ENCODE measurements around the gene SPTLC1. TPM values are rescaled to one million over a fixed set of nuclear protein-coding genes. Genes with fewer than 3 reads are reported as not detected.
A peak's percentile ranks its signal among the peaks of the same experiment; 100 is the strongest.

Gene SPTLC1
- total and polyA plus RNA-seq, 2 of the 13 experiments (the other 11 are each of a cell fraction or from before 2014, with no cell fraction given), result 56.2 to 72.5 TPM

DNA sequence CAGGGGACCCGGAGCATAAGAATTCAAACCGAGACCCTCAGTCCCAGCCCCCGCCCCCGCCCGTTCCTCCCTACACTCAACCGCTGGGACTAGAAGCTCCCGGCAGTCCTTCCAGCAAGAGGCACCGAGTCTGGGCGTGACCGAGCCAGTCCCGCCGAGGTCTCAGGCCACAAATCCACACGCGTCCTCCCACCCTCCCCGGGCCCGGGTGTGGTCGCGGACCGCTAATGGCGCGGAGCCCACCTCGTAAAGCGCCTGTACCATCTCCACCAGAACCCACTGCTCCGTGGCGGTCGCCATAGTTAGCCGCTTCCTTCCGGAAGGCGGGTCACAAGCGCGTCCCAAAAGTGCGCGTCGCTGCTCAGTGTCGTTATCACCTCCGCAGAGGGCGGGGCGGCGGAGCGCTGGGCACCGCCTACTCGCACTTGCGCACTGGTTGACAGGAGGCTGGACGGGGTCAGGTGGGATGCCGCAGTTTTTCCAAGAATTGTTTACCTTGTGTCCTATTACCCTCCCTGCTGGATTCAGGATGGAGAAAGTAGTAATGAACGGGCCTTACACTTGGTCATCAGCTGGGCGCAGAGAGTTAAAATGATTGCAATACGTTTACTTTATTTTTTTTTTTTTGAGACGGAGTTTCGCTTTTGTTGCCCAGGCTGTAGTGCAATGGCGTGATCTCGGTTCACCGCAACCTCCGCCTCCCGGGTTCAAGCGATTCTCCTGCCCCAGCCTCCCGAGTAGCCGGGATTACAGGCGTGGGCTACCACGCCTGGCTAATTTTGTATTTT, at the start of gene SPTLC1 (continued):
- TF ChIP-seq, protein P1, sequence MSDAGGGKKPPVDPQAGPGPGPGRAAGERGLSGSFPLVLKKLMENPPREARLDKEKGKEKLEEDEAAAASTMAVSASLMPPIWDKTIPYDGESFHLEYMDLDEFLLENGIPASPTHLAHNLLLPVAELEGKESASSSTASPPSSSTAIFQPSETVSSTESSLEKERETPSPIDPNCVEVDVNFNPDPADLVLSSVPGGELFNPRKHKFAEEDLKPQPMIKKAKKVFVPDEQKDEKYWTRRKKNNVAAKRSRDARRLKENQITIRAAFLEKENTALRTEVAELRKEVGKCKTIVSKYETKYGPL (CRISPR knock-in tag; IDR thresholded peaks at IDR 0.05), result no peak
- no peak for TF ChIP-seq CBX2 (IDR thresholded peaks at IDR 0.05; ENCODE audit: low read depth, low read length)
- TF ChIP-seq CBX2 (CRISPR knock-in tag; IDR thresholded peaks at IDR 0.05; ENCODE audit: low read depth), result no peak
- TF ChIP-seq SP2 (CRISPR knock-in tag; IDR thresholded peaks at IDR 0.05), result peak; percentile 83
- TF ChIP-seq, protein P2, sequence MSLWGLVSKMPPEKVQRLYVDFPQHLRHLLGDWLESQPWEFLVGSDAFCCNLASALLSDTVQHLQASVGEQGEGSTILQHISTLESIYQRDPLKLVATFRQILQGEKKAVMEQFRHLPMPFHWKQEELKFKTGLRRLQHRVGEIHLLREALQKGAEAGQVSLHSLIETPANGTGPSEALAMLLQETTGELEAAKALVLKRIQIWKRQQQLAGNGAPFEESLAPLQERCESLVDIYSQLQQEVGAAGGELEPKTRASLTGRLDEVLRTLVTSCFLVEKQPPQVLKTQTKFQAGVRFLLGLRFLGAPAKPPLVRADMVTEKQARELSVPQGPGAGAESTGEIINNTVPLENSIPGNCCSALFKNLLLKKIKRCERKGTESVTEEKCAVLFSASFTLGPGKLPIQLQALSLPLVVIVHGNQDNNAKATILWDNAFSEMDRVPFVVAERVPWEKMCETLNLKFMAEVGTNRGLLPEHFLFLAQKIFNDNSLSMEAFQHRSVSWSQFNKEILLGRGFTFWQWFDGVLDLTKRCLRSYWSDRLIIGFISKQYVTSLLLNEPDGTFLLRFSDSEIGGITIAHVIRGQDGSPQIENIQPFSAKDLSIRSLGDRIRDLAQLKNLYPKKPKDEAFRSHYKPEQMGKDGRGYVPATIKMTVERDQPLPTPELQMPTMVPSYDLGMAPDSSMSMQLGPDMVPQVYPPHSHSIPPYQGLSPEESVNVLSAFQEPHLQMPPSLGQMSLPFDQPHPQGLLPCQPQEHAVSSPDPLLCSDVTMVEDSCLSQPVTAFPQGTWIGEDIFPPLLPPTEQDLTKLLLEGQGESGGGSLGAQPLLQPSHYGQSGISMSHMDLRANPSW (CRISPR knock-in tag; IDR thresholded peaks at IDR 0.05; ENCODE audit: borderline replicate concordance), result no peak
- TF ChIP-seq, protein P3, sequence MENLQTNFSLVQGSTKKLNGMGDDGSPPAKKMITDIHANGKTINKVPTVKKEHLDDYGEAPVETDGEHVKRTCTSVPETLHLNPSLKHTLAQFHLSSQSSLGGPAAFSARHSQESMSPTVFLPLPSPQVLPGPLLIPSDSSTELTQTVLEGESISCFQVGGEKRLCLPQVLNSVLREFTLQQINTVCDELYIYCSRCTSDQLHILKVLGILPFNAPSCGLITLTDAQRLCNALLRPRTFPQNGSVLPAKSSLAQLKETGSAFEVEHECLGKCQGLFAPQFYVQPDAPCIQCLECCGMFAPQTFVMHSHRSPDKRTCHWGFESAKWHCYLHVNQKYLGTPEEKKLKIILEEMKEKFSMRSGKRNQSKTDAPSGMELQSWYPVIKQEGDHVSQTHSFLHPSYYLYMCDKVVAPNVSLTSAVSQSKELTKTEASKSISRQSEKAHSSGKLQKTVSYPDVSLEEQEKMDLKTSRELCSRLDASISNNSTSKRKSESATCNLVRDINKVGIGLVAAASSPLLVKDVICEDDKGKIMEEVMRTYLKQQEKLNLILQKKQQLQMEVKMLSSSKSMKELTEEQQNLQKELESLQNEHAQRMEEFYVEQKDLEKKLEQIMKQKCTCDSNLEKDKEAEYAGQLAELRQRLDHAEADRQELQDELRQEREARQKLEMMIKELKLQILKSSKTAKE (CRISPR knock-in tag; IDR thresholded peaks at IDR 0.05; ENCODE audit: borderline replicate concordance), result 0 out of 2 replicates have a peak, but pooled peaks have one; percentile 26
- TF ChIP-seq ZSCAN22 (CRISPR knock-in tag; IDR thresholded peaks at IDR 0.05), result no peak
- TF ChIP-seq MEIS1 (CRISPR knock-in tag; IDR thresholded peaks at IDR 0.05; ENCODE audit: borderline replicate concordance), result peak; percentile 29; the same call in 1 of the 2 replicates
- peak; percentile 96 for TF ChIP-seq KDM5A (IDR thresholded peaks at IDR 0.05; ENCODE audit: borderline replicate concordance, low read length)
- no peak for TF ChIP-seq FOXC1 (CRISPR knock-in tag; IDR thresholded peaks at IDR 0.05; ENCODE audit: borderline replicate concordance)
- no peak for TF ChIP-seq ZNF460 (CRISPR knock-in tag; IDR thresholded peaks at IDR 0.05; ENCODE audit: borderline replicate concordance)
- no peak for TF ChIP-seq ARNT (IDR thresholded peaks at IDR 0.05)
- no peak for TF ChIP-seq ADNP (CRISPR knock-in tag; IDR thresholded peaks at IDR 0.05)
- no peak for TF ChIP-seq NFKBIZ (CRISPR knock-in tag; IDR thresholded peaks at IDR 0.05)
- TF ChIP-seq AKAP8 (CRISPR knock-in tag; IDR thresholded peaks at IDR 0.05), result 0 out of 2 replicates have a peak, but pooled peaks have one; percentile 39
- no peak for TF ChIP-seq ZNF781 (CRISPR knock-in tag; IDR thresholded peaks at IDR 0.05; ENCODE audit: borderline replicate concordance, not compliant biosample characterization)
- no peak for TF ChIP-seq REL (CRISPR knock-in tag; conservative IDR thresholded peaks at IDR 0.05)
- TF ChIP-seq, protein P4, sequence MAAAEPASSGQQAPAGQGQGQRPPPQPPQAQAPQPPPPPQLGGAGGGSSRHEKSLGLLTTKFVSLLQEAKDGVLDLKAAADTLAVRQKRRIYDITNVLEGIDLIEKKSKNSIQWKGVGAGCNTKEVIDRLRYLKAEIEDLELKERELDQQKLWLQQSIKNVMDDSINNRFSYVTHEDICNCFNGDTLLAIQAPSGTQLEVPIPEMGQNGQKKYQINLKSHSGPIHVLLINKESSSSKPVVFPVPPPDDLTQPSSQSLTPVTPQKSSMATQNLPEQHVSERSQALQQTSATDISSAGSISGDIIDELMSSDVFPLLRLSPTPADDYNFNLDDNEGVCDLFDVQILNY (CRISPR knock-in tag; conservative IDR thresholded peaks at IDR 0.05), result 0 out of 2 replicates have a peak, but pooled peaks have one; percentile 41
- TF ChIP-seq KDM3A (CRISPR knock-in tag; IDR thresholded peaks at IDR 0.05; ENCODE audit: low read depth), result peak; percentile 64
- TF ChIP-seq, protein P5, sequence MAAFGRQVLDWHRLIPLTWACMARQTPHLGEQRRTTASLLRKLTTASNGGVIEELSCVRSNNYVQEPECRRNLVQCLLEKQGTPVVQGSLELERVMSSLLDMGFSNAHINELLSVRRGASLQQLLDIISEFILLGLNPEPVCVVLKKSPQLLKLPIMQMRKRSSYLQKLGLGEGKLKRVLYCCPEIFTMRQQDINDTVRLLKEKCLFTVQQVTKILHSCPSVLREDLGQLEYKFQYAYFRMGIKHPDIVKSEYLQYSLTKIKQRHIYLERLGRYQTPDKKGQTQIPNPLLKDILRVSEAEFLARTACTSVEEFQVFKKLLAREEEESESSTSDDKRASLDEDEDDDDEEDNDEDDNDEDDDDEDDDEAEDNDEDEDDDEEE (CRISPR knock-in tag; IDR thresholded peaks at IDR 0.05), result no peak
